NCI-H1417 (cell line): ENCODE data around the gene SDS.
A peak's percentile ranks its signal among the peaks of the same experiment; 100 is the strongest.
"Not testable (repeated sequence)": the region's sequence is repeated elsewhere in the genome, so short reads cannot be mapped to it uniquely, and the experiment has no call there.

Experiments used
- DNase-seq, 3 experiments: peaks; one replicate each; lab custom pipeline; 2025; lab: John Stamatoyannopoulos, UW

SDS gene

GRCh38 chr12:113374823-113375428 lies 28.8 kb downstream of the SDS start:
- DNase-seq, result no peak

DNA sequence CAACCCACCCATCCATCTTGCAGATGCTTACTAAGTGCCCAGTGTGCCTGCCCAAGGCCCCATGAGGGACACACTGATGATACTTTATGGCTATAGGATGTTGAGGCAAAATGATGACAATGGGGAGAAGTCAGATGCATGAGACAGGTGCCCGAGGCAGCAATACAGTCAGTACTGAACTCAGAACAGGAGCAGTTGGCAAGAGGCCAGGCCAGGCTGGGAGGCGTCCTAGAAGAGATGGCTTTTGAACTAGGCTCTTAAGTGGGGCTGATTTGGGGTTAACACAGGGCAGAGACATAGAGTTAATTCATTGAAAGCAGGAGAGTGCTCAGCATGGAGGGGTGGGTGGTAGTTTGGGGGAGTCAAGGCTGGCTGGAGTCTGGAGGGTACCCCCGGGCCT lies 29.7 kb downstream of the SDS start:
- DNase-seq, result no peak

GRCh38 chr12:113373440-113373839 lies 30.2 kb downstream of the SDS start:
- DNase-seq, result no peak

DNA sequence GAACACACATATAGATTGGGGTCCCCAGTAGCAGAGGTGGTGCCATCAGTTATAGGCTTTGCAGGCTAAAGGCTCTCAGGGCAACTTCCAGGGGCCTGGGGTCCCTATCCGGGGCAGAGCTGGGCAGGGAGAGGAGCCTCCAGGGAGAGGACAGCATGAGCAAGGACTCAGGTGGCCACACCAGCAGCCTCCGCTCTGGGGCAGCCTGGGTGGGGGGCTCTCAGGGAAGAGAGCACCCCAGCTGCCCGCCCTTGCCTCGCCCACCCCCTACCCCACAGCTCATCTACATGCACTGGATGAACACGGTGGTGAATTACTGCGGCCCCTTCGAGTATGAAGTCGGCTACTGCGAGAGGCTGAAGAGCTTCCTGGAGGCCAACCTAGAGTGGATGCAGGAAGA lies 31.3 kb downstream of the SDS start:
- DNase-seq, result no peak

GRCh38 chr12:113371808-113372207 lies 31.9 kb downstream of the SDS start:
- DNase-seq, result no peak

DNA sequence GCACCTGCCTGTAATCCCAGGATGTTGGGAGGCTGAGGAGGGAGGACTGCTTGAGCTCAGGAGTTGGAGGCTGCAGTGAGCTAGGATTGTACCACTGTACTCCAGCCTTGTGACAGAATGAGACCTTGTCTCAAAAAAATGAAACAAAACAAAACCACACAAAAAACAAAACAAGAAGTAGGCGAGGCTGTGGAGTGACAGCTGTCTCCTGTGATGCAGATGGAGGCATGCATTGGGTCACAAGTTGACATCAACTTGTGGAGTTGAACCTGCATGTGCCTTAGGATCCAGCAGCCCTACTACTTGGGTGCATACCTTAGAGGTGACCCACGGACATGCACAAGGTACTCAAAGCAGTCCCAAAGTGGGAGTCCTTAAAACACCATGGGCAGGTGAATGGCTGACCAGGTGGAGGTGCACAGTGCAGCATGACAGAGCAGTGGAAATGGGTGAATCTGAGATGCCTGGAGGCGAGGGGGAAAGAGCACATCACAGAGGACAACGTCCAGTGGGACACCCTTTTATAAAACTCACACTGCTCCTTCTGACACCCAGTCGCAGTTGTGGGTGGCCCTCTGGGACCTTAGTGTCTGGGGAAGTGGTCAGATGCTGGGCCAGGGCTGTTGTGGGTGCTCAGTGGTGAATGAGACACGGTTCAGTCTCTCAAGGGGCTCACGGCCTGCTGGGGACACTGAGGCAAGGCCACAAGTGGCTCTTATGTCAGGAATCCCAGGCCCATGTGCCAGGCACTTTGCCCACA lies 32.6 kb downstream of the SDS start:
- no peak for DNase-seq

DNA sequence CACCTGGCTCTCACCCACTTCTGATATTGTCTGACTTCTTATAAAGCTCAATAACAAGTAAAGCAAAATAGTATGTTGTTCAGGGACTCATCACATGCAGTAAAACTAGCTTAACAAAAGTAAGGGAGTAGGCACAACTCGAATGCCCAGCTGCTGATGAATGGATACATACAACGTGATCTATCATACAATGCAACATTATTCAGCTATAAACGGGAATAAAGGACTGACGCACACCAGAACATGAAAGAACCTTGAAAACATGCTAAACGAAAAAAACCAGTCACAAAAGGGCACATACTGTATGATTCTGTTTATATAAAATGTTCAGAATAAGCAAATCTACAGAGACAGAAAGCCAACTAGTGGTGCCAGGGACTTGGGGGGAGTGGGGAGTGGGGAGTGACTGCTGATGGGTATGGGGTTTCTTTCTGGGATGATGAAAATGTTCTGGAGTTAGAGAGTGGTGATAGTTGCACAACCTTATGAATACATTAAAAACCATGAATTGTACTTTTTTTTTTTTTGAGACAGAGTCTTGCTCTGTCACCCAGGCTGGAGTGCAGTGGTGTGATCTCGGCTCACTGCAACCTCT lies 34.2 kb downstream of the SDS start:
- no peak for DNase-seq

GRCh38 chr12:113368331-113368730 lies 35.4 kb downstream of the SDS start:
- no peak for DNase-seq

DNA sequence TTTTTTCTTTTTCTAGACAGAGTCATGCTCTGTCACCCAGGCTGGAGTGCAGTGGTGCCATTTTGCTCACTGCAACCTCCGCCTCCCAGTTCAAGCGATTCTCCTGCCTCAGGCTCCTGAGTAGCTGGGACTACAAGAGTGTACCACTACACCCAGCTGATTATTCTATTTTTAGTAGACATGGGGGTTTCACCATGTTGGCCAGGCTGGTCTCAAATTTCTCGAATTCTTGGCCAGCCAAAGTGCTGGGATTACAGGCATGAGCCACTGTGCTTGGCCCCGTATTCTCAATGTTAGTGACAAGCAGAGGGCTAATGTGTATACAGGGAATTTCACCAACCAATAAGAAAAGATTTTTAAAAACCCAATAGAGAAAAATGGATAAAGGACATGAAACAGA lies 36.9 kb downstream of the SDS start:
- no peak for DNase-seq

- no peak for DNase-seq
Measured at GRCh38 chr12:113365639-113366395, 37.9 kb downstream of the SDS start.

DNA sequence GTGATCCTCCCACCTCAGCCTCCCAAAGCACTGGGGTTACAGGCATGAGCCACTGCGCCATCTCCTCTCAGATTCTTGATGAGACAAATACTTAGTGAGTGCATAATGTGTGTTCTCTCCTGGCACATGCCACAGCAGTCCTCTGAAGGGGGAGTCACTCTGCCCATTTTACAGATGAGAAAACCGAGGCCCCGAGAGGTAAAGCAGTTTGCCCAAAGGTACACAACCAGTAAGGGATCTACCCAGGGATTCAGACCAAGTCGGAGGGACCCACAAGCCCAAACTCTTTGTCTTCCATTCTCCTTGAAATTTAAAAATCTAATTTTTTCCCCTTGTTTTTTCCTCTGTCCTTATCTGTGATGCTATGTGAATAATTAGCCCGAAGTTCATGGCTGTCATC lies 39.0 kb downstream of the SDS start:
- DNase-seq, result no peak

GRCh38 chr12:113361574-113362370 lies 41.9 kb downstream of the SDS start:
- DNase-seq, result no peak

DNA sequence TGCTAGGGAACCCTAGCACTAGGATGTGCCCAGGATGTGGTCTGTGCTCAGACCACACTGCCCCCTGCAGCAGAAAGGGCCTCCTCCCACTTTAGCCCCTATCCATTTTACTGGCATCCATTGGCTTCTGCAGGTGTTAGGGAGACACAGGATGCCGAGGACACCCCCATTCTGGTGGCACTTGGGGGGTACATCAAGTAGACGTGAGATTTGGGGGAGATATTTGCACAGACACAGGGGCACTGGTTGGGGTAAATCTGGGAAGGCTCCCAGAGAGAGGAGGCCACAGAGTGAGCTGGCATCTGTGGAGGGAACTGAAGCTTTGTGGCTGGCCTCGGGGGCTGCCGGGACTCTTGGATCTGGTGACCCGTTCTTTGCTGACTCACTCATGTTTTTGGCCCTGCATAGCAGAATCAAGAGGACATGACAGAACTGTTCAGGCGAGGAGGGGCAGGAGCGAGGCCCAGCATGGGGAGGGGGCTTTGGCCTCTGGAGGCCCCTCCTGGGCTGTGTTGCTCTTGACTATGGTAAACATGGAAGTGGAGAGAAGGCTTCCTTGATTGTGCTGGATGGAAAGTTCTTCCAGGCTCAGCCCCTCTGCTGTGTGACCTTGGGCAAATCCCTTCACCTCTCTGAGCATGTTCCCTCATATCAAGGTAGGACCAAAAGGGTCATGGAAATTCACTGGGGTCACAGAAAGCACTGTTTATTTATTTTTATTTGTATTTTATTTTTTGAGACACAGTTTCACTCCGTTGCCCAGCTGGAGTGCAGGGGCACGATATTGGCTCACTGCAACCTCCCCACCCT lies 43.5 kb downstream of the SDS start:
- no peak for DNase-seq

GRCh38 chr12:113359133-113359938 lies 44.4 kb downstream of the SDS start:
- DNase-seq, result no peak

- peak; percentile 93 to 96 (median 96) for DNase-seq
Measured at GRCh38 chr12:113358381-113359132, 45.1 kb downstream of the SDS start, which contains the start of gene PLBD2. Gene PLBD2 (plus strand): TSS chr12:113358587. CDS start chr12:113358601, 14 bp downstream.

GRCh38 chr12:113354192-113354591 lies 49.5 kb downstream of the SDS start:
- DNase-seq, result not testable (repeated sequence)

GRCh38 chr12:113351089-113351488 lies 52.6 kb downstream of the SDS start:
- DNase-seq, result no peak

- no peak for DNase-seq
Measured at GRCh38 chr12:113348849-113349536, 54.7 kb downstream of the SDS start.

DNA sequence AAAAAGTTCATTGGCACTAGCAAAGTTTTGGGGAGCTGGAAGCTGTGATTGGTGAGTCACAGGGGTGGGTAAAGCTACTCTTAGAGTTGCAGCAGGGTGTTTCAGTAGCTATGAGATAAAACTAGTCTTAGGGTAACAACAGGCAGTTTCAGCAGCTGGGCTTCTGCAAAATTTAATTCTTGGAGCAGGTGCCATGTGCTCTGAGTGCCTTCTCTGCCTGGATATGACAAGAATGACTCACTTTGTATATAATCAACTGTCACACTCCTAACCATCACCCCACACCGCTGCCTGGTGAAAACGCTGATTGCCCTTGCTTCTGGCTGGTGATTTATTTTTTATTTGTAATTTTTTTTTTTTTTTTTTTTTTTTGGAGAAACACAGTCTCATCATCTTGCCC lies 55.8 kb downstream of the SDS start:
- DNase-seq, result no peak
